ENCODE results near the gene IL15RA.
"Not testable (repeated sequence)": the region's sequence is repeated elsewhere in the genome, so short reads cannot be mapped to it uniquely, and the experiment has no call there.

IL15RA gene

GRCh38 chr10:5930272-5930671 lies 47.1 kb downstream of the IL15RA start:
- no peak for DNase-seq (ENCODE audit: low read depth in 1 of 2, low spot score in 1 of 2)

- no peak for DNase-seq (ENCODE audit: low read depth in 1 of 2, low spot score in 1 of 2)
Observed at GRCh38 chr10:5929442-5929841, 47.9 kb downstream of the IL15RA start.

- DNase-seq (ENCODE audit: low read depth in 1 of 2, low spot score in 1 of 2) = no peak
Observed at GRCh38 chr10:5927306-5927705, 50.0 kb downstream of the IL15RA start.

- DNase-seq (ENCODE audit: low read depth in 1 of 2, low spot score in 1 of 2) = no peak
Observed at GRCh38 chr10:5924889-5925288, 52.5 kb downstream of the IL15RA start.

GRCh38 chr10:5921746-5922145 lies 55.6 kb downstream of the IL15RA start:
- DNase-seq (ENCODE audit: low read depth in 1 of 2, low spot score in 1 of 2) = no peak

- DNase-seq (ENCODE audit: low read depth in 1 of 2, low spot score in 1 of 2) = no peak
Observed at GRCh38 chr10:5919568-5919967, 57.8 kb downstream of the IL15RA start.

GRCh38 chr10:5918763-5919162 lies 58.6 kb downstream of the IL15RA start:
- no peak for DNase-seq (ENCODE audit: low read depth in 1 of 2, low spot score in 1 of 2)

GRCh38 chr10:5917305-5917704 lies 60.0 kb downstream of the IL15RA start:
- no peak for DNase-seq (ENCODE audit: low read depth in 1 of 2, low spot score in 1 of 2)

- DNase-seq (ENCODE audit: low read depth in 1 of 2, low spot score in 1 of 2) = no peak
Observed at GRCh38 chr10:5915451-5915850, 61.9 kb downstream of the IL15RA start.

- DNase-seq (ENCODE audit: low read depth in 1 of 2, low spot score in 1 of 2) = no peak
Observed at GRCh38 chr10:5913736-5914135, 63.6 kb downstream of the IL15RA start.

GRCh38 chr10:5911670-5912069 lies 65.7 kb downstream of the IL15RA start:
- DNase-seq (ENCODE audit: low read depth in 1 of 2, low spot score in 1 of 2) = no peak

- DNase-seq (ENCODE audit: low read depth in 1 of 2, low spot score in 1 of 2) = no peak
Observed at GRCh38 chr10:5910323-5911100, 66.8 kb downstream of the IL15RA start.

GRCh38 chr10:5908676-5909075 lies 68.7 kb downstream of the IL15RA start:
- not testable (repeated sequence) for DNase-seq (ENCODE audit: low read depth in 1 of 2, low spot score in 1 of 2)

GRCh38 chr10:5906651-5907050 lies 70.7 kb downstream of the IL15RA start:
- no peak for DNase-seq (ENCODE audit: low read depth in 1 of 2, low spot score in 1 of 2)

GRCh38 chr10:5905854-5906507 lies 71.4 kb downstream of the IL15RA start:
- no peak for DNase-seq (ENCODE audit: low read depth in 1 of 2, low spot score in 1 of 2)

GRCh38 chr10:5904227-5904626 lies 73.1 kb downstream of the IL15RA start:
- DNase-seq (ENCODE audit: low read depth in 1 of 2, low spot score in 1 of 2) = no peak

GRCh38 chr10:5903563-5903962 lies 73.8 kb downstream of the IL15RA start:
- no peak for DNase-seq (ENCODE audit: low read depth in 1 of 2, low spot score in 1 of 2)

GRCh38 chr10:5902511-5903274 lies 74.7 kb downstream of the IL15RA start:
- DNase-seq (ENCODE audit: low read depth in 1 of 2, low spot score in 1 of 2) = no peak

All from activated CD4-positive, alpha-beta T cell treated with anti-CD3 and anti-CD28 coated beads, Interleukin-2, amount 50 U/mL, for 24 hours (primary cell).